ENCODE results near the gene BMP6. TPM values are rescaled to one million over a fixed set of nuclear protein-coding genes. Genes with fewer than 3 reads are reported as not detected.

The BMP6 gene
- total RNA-seq, 1 donor from 2014 or later = 0.97 TPM

GRCh38 chr6:7723041-7723447 is 2.9 kb upstream of the BMP6 start:
- TF ChIP-seq CTCF (IDR thresholded peaks at IDR 0.05; ENCODE audit: unreplicated experiment) = peak; percentile 81
- Mint-ChIP-seq H3K36me3 (ENCODE audit: low read depth, unreplicated experiment) (no peaks in the 10 kb centered on the region), H3K27me3 (ENCODE audit: unreplicated experiment) (peaks cover 8% of the 10 kb centered on the region), H3K9me3 (ENCODE audit: unreplicated experiment) (no peaks in the 10 kb centered on the region), H3K4me3 (ENCODE audit: unreplicated experiment) (no peak overlapping the region), H3K4me1 (ENCODE audit: unreplicated experiment) (no peaks in the 10 kb centered on the region), H3K27ac (ENCODE audit: unreplicated experiment) (no peak overlapping the region)
- peak; percentile 81 for DNase-seq (ENCODE audit: low spot score)

GRCh38 chr6:7723554-7723953 is 2.3 kb upstream of the BMP6 start:
- Mint-ChIP-seq H3K27me3 (ENCODE audit: unreplicated experiment) (peaks cover 11% of the 10 kb centered on the region), H3K4me3 (ENCODE audit: unreplicated experiment) (no peak overlapping the region), H3K36me3 (ENCODE audit: low read depth, unreplicated experiment) (no peaks in the 10 kb centered on the region)

GRCh38 chr6:7725412-7725811 is 487 bp upstream of the BMP6 start:
- H3K27ac Mint-ChIP-seq (ENCODE audit: unreplicated experiment) = no peak overlapping the region
- no peak for DNase-seq (ENCODE audit: low spot score)
- no peak for TF ChIP-seq CTCF (IDR thresholded peaks at IDR 0.05; ENCODE audit: unreplicated experiment)
- no peaks in the 10 kb centered on the region for H3K36me3 Mint-ChIP-seq (ENCODE audit: low read depth, unreplicated experiment)
- peaks cover 20% of the 10 kb centered on the region for H3K27me3 Mint-ChIP-seq (ENCODE audit: unreplicated experiment)
- peaks cover 16% of the 10 kb centered on the region for H3K4me1 Mint-ChIP-seq (ENCODE audit: unreplicated experiment)
- H3K9me3 Mint-ChIP-seq (ENCODE audit: unreplicated experiment) = no peaks in the 10 kb centered on the region
- H3K4me3 Mint-ChIP-seq (ENCODE audit: unreplicated experiment) = peak overlapping the region; percentile 73

More at GRCh38 chr6:7723554-7723953, 2.3 kb upstream of the BMP6 start:
- Mint-ChIP-seq H3K27ac (ENCODE audit: unreplicated experiment) (no peak overlapping the region), H3K4me1 (ENCODE audit: unreplicated experiment) (peaks cover 2% of the 10 kb centered on the region), H3K9me3 (ENCODE audit: unreplicated experiment) (no peaks in the 10 kb centered on the region)
- no peak for DNase-seq (ENCODE audit: low spot score)
- no peak for TF ChIP-seq CTCF (IDR thresholded peaks at IDR 0.05; ENCODE audit: unreplicated experiment)

GRCh38 chr6:7726416-7727085 is 652 bp downstream of the BMP6 start:
- peak; percentile 24 for DNase-seq (ENCODE audit: low spot score)
- H3K9me3 Mint-ChIP-seq (ENCODE audit: unreplicated experiment) = no peaks in the 10 kb centered on the region
- H3K4me1 Mint-ChIP-seq (ENCODE audit: unreplicated experiment) = peaks cover 27% of the 10 kb centered on the region
- no peak overlapping the region for H3K27ac Mint-ChIP-seq (ENCODE audit: unreplicated experiment)
- TF ChIP-seq CTCF (IDR thresholded peaks at IDR 0.05; ENCODE audit: unreplicated experiment) = no peak
- no peaks in the 10 kb centered on the region for H3K36me3 Mint-ChIP-seq (ENCODE audit: low read depth, unreplicated experiment)
- peak overlapping the region; percentile 85 for H3K4me3 Mint-ChIP-seq (ENCODE audit: unreplicated experiment)
- H3K27me3 Mint-ChIP-seq (ENCODE audit: unreplicated experiment) = peaks cover 20% of the 10 kb centered on the region

- DNase-seq (ENCODE audit: low spot score) = peak; percentile 30
- Mint-ChIP-seq H3K36me3 (ENCODE audit: low read depth, unreplicated experiment) (no peaks in the 10 kb centered on the region), H3K27me3 (ENCODE audit: unreplicated experiment) (peaks cover 20% of the 10 kb centered on the region), H3K4me3 (ENCODE audit: unreplicated experiment) (peak overlapping the region; percentile 79), H3K27ac (ENCODE audit: unreplicated experiment) (no peak overlapping the region), H3K4me1 (ENCODE audit: unreplicated experiment) (peaks cover 31% of the 10 kb centered on the region), H3K9me3 (ENCODE audit: unreplicated experiment) (no peaks in the 10 kb centered on the region)
- no peak for TF ChIP-seq CTCF (IDR thresholded peaks at IDR 0.05; ENCODE audit: unreplicated experiment)
These were observed 1.4 kb downstream of the BMP6 start for GRCh38 chr6:7727086-7727945.
